C4-2B (cell line): ENCODE measurements around the gene RUVBL1.

Source experiments
- CTCF ChIP-seq: fragments of 450-650 bp; conservative IDR thresholded peaks from 2 replicates; pipeline ENCODE4 v1.5.1; 2017; ENCODE audit warnings: mild to moderate bottlenecking
- ZFX ChIP-seq: fragments of 450-650 bp; IDR thresholded peaks from 2 replicates; pipeline ENCODE4 v1.6.1; 2017

DNA sequence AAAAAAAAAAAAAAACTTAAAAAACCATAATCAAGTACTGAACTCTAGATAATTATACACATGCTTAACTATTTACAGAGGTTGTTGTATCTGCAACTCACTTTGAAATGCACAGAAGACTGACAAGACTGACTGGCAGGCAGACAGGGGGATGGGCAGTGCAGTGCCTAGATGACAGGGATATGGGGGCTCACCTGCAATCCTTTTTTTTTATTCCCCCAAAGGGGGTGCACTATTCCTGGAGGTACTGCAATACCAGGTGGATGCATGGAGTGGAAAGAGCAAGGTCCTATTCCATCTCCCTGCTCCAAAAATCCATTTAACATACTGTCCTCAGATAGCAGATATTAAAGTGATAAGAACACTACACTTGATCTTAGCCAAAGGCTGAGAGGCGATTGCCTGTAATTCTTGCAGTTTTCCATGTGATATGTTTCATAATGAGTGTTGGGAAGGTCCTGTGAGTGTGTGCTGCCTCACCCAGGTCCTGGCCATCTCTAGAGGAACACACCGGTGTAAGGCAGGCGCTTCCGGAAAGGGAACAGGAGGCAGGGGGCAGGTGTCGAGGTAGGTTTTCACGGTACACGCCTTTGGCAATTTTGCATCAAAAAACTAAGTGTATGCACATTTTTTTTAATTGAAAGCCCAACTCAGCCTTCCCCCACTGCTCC is 48.6 kb downstream of the RUVBL1 start:
- TF ChIP-seq CTCF (no peak), ZFX (no peak)
